ENCODE data around the gene PVR.

PVR gene

DNA sequence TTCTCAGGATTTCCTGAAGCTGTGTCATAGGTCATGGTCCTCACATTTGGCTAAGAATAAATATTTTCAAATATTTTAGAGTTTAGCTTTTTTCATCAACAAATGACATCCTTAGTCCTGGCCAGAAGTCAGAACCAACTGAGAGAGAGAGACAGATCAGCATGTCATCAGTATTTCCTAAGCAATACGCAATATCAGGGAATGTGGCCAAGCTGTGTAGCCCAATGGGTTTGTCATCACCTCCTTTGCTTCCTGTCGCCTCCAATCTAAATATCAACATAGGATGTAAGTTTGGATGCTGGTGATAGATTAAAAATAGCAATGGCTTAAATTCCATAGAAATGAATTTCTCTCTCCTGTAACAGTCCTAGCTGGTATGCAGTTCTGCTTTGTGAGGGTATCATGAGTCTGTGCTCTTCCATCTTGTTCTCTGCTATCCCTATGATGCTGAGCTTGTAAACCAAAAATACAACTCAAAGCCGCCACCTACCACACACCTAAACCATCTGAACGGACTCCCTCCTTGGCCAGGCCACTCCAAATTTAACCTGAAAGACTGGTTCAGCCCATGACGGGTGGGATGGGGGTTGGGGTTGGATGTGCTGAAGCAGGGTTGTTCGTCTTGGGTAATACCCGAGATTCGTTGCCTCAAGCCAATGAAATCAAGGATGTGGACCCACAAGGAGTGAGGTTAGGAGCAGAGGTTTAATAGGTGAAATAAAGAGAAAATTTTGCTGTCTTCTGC is 40.3 kb upstream of the PVR start:
- TF ChIP-seq CTCF (IDR thresholded peaks at IDR 0.05), result no peak

- no peak for TF ChIP-seq CTCF (IDR thresholded peaks at IDR 0.05)
Observed at GRCh38 chr19:44604241-44604640, 39.5 kb upstream of the PVR start.

DNA sequence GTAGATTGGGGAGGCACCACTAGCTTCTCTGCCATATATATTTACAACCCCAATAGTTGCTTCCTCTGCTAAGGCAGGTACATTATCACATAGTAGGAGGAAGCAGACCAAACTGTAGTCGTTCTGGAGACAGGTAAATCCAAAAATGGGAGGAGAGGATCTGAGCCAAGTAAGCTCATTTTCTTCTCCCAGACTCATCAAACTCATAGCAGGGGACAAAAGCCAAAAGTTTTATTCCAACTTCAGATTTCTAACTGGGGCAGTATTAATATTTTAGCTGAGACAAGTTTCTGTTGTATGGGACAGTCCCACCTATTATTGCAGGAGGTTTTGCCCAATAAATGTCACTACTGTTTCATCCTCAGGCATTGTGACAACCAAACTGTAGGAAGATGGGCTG is 38.2 kb upstream of the PVR start:
- no peak for TF ChIP-seq CTCF (IDR thresholded peaks at IDR 0.05)

GRCh38 chr19:44607049-44607448 is 36.7 kb upstream of the PVR start:
- TF ChIP-seq CTCF (IDR thresholded peaks at IDR 0.05), result no peak

DNA sequence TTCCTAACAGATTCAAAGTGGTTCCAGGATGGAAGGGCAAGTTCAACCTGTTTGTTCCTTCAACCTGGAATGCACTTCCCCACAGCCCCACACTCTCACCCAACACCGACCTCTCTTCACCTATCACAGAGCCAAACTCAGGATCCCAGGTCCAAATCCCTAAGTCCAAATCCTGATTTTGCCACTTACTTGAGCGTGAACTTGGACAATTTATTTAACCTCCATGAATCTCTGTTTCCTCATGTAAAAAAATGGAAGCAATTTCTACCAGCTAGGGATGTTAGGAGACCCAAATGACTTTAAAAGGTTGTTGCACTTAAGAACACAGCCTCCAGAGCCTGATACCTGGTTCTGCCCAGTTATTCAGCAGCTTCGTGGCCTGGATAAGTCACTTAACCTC is 35.8 kb upstream of the PVR start:
- TF ChIP-seq CTCF (IDR thresholded peaks at IDR 0.05), result no peak

- TF ChIP-seq CTCF (IDR thresholded peaks at IDR 0.05), result no peak
Observed at GRCh38 chr19:44608391-44608821, 35.3 kb upstream of the PVR start.

DNA sequence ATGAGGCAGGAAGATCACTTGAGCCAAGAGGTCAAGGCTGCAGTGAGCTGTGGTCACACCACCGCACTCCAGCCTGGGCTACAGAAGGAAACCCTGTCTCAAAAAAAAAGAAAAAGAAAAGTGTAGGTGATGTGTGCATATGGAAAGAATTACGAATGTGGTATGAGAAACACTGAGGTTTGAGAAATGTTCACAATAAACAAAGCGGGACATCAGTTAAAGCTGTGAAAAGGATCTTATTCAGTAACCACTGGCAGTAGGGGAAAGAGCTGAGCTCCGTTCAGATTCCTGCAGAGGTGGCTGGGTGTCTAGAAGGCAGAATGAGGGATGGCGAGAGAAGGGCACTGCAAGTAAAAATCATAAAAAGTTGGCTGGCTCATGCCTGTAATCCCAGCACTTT is 34.5 kb upstream of the PVR start:
- no peak for TF ChIP-seq CTCF (IDR thresholded peaks at IDR 0.05)

GRCh38 chr19:44611812-44612295 is 31.9 kb upstream of the PVR start:
- no peak for TF ChIP-seq CTCF (IDR thresholded peaks at IDR 0.05)
